ENCODE measurements around the gene OCA2. TPM values are rescaled to one million over a fixed set of nuclear protein-coding genes. Genes with fewer than 3 reads are reported as not detected.

OCA2 gene
- total RNA-seq, 1 donor from 2014 or later = 0.25 TPM

DNA sequence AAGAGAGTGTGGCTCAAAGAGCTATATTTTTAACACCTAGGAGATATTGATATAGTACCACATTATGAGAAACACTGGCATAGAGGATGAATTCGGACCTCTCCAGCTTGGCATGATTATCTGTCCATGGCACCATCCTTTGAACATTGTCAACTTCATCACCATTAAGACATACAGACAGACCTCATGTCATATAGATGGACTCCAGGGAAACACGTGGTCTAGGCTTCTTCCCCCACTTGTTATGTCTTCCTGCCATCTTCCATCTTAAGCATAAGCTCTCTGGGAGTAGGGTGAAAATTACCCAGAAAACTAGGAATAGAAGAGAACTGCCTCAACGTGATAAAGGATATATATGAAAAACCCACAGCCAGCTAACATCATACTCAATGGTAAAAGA is 51.8 kb downstream of the OCA2 start:
- Histone ChIP-seq H3K9me3 (no peaks in the 10 kb centered on the region), H3K4me3 (no peak overlapping the region), H3K27ac (no peak overlapping the region), H3K36me3 (no peaks in the 10 kb centered on the region), H3K27me3 (no peaks in the 10 kb centered on the region), H3K4me1 (no peaks in the 10 kb centered on the region)
- intact Hi-C loops (cut with DNase I) = no loop called here
- no peak for TF ChIP-seq POLR2AphosphoS5 (IDR thresholded peaks at IDR 0.05; ENCODE audit: insufficient read depth in 1 of 2, low read depth in 1 of 2)
- TF ChIP-seq POLR2A (IDR thresholded peaks at IDR 0.05) = no peak
- TF ChIP-seq, protein P1, sequence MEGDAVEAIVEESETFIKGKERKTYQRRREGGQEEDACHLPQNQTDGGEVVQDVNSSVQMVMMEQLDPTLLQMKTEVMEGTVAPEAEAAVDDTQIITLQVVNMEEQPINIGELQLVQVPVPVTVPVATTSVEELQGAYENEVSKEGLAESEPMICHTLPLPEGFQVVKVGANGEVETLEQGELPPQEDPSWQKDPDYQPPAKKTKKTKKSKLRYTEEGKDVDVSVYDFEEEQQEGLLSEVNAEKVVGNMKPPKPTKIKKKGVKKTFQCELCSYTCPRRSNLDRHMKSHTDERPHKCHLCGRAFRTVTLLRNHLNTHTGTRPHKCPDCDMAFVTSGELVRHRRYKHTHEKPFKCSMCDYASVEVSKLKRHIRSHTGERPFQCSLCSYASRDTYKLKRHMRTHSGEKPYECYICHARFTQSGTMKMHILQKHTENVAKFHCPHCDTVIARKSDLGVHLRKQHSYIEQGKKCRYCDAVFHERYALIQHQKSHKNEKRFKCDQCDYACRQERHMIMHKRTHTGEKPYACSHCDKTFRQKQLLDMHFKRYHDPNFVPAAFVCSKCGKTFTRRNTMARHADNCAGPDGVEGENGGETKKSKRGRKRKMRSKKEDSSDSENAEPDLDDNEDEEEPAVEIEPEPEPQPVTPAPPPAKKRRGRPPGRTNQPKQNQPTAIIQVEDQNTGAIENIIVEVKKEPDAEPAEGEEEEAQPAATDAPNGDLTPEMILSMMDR (IDR thresholded peaks at IDR 0.05) = no peak
- DNase-seq (ENCODE audit: extremely low spot score in 2 of 2) = no peak

DNA sequence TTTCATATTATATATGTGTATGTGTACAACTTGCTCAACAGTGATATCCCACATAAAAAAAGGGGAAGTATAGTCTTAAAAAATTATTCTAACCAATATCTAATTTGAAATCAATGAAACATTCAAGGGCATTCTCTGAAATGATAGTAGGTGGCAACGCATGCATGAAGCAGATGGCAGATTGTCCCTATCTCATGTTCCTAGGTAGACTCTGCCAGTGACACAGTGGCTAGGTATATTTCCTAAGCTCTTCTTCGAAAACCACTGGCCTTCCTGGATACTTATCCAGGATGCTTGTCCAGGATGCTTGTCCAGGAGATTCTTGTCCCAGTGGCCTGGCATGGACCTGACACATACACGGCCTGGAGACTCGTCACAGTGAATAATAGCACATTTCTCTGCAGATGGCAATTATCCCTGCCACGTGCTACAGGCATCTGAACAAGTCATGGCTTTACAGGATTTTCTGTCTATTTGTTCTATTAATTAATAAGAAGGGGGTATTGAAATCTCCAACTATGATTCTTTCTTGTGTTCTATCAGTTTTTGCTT is 54.9 kb downstream of the OCA2 start:
- Histone ChIP-seq H3K27ac (no peak overlapping the region), H3K9me3 (no peaks in the 10 kb centered on the region), H3K4me1 (no peaks in the 10 kb centered on the region), H3K27me3 (no peaks in the 10 kb centered on the region), H3K4me3 (no peak overlapping the region), H3K36me3 (no peaks in the 10 kb centered on the region)
- intact Hi-C loops (cut with DNase I) = no loop called here
- TF ChIP-seq POLR2AphosphoS5 (IDR thresholded peaks at IDR 0.05; ENCODE audit: insufficient read depth in 1 of 2, low read depth in 1 of 2) = no peak
- TF ChIP-seq, protein P1 (IDR thresholded peaks at IDR 0.05) = no peak
- TF ChIP-seq POLR2A (IDR thresholded peaks at IDR 0.05) = no peak
- no peak for DNase-seq (ENCODE audit: extremely low spot score in 2 of 2)

DNA sequence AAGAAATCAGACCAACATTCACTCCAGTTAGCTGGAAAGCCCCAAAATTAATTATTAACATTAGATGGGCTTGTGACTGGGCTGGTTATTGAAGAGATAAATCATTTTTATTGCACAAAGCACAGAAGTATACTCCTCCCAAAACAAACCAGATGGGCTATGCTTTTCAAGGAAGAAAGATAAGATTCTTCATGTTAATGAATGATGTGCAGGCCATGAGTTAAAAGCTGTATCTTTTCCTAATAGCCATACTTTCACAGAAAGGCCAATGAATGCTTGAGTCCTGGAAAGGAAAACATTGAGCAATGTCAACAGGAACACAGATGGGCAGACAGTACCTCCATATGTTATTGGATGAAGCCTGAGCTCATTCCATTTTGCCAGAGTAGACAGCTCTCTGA is 55.4 kb downstream of the OCA2 start:
- Histone ChIP-seq H3K27ac (no peak overlapping the region), H3K4me1 (no peaks in the 10 kb centered on the region), H3K27me3 (no peaks in the 10 kb centered on the region), H3K9me3 (no peaks in the 10 kb centered on the region), H3K36me3 (no peaks in the 10 kb centered on the region), H3K4me3 (no peak overlapping the region)
- intact Hi-C loops (cut with DNase I) = no loop called here
- no peak for DNase-seq (ENCODE audit: extremely low spot score in 2 of 2)
- TF ChIP-seq POLR2A (IDR thresholded peaks at IDR 0.05) = no peak
- TF ChIP-seq, protein P1 (IDR thresholded peaks at IDR 0.05) = no peak
- TF ChIP-seq POLR2AphosphoS5 (IDR thresholded peaks at IDR 0.05; ENCODE audit: insufficient read depth in 1 of 2, low read depth in 1 of 2) = no peak

DNA sequence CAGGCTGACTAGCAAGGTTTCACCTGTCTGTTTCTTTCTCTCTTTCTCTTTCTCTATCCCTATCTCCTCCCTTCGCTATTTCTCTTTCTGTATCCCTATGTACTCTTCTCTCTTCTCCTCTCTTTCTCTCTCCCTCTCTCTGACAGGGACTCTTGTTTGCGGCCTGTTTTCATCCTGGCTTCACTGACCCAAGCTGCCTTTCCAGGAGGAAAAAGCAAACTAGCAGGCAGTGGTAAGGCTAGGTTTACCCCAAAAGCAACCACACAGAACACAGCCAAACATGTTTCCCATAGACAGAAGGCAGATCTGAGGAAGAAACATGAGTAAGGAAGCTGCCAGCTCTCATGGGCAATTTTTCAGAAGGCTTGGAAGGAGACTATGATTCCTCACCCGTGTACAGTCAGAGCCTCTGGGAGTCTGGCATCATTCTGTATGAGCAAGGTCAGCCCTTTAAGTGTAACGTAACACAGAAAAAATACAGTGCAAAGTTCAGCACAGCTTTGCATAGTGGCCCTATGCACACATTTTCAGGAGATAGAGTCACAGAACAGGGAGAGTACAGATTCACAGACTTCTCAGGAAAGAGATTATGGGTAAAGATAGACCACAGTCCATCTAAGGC is 61.0 kb downstream of the OCA2 start:
- intact Hi-C loops (cut with DNase I) = no loop called here
- no peak for DNase-seq (ENCODE audit: extremely low spot score in 2 of 2)

DNA sequence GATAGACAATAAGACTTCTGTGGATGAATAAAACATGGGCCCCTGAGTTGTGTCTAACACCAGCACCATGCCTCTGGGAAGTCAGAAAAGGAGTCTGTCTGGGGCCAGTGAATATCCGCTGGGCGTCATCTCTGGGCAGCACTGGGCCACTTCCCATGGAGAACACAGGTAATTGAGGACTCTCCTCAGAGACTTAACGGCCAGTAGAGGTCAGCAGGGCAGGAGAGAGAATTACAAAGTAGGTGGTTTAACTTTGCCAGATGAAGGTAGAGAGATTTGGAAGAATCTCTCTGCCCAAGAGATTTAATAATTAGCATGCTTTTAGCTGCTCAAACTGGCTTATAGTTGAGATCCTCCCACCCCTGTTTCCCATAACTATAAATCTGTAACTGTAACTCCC is 65.7 kb downstream of the OCA2 start:
- Histone ChIP-seq H3K27ac (no peak overlapping the region), H3K9me3 (no peaks in the 10 kb centered on the region), H3K4me3 (no peak overlapping the region), H3K36me3 (no peaks in the 10 kb centered on the region), H3K4me1 (no peaks in the 10 kb centered on the region), H3K27me3 (no peaks in the 10 kb centered on the region)
- no peak for TF ChIP-seq POLR2AphosphoS5 (IDR thresholded peaks at IDR 0.05; ENCODE audit: insufficient read depth in 1 of 2, low read depth in 1 of 2)
- TF ChIP-seq POLR2A (IDR thresholded peaks at IDR 0.05) = no peak
- TF ChIP-seq, protein P1 (IDR thresholded peaks at IDR 0.05) = no peak
- intact Hi-C loops (cut with DNase I) = no loop called here
- no peak for DNase-seq (ENCODE audit: extremely low spot score in 2 of 2)

More for the DNA sequence above, 61.0 kb downstream of the OCA2 start:
- Histone ChIP-seq H3K4me3 (no peak overlapping the region), H3K4me1 (no peaks in the 10 kb centered on the region), H3K27me3 (no peaks in the 10 kb centered on the region), H3K36me3 (no peaks in the 10 kb centered on the region), H3K27ac (no peak overlapping the region), H3K9me3 (no peaks in the 10 kb centered on the region)
- TF ChIP-seq POLR2AphosphoS5 (IDR thresholded peaks at IDR 0.05; ENCODE audit: insufficient read depth in 1 of 2, low read depth in 1 of 2) (no peak), POLR2A (IDR thresholded peaks at IDR 0.05) (no peak)
- TF ChIP-seq, protein P1 (IDR thresholded peaks at IDR 0.05) = no peak

All from vagina (tissue), 2 donors.